Measurements from ENCODE around the gene BLVRB.
"Not testable (repeated sequence)": the region's sequence is repeated elsewhere in the genome, so short reads cannot be mapped to it uniquely, and the experiment has no call there.

BLVRB gene

GRCh38 chr19:40461669-40462221 is 3.8 kb downstream of the BLVRB start:
- H3K36me3 ChIP-seq (ENCODE audit: insufficient read depth, low read length), result no peaks in the 10 kb centered on the region
- H3K9me3 ChIP-seq (ENCODE audit: low read depth, low read length), result no peaks in the 10 kb centered on the region
- H3K27ac ChIP-seq, result no peak overlapping the region
- DNase-seq (ENCODE audit: low read depth, low spot score), result no peak
- TF ChIP-seq FOXP2 (optimal IDR thresholded peaks at IDR 0.05; ENCODE audit: control extremely low read depth, extremely low read length, insufficient read depth) (no peak), EZH2 (IDR thresholded peaks at IDR 0.05) (no peak), POLR2AphosphoS5 (IDR thresholded peaks at IDR 0.05; ENCODE audit: borderline replicate concordance, low read depth, low read length) (no peak)
- no peak overlapping the region for H3K4me3 ChIP-seq
- no peak overlapping the region for H3K9ac ChIP-seq (ENCODE audit: insufficient read length)

GRCh38 chr19:40460185-40460584 is 5.4 kb downstream of the BLVRB start:
- H3K36me3 ChIP-seq (ENCODE audit: insufficient read depth, low read length), result no peaks in the 10 kb centered on the region
- no peak overlapping the region for H3K4me3 ChIP-seq
- no peak overlapping the region for H3K27ac ChIP-seq
- H3K9ac ChIP-seq (ENCODE audit: insufficient read length), result no peak overlapping the region
- H3K9me3 ChIP-seq (ENCODE audit: low read depth, low read length), result no peaks in the 10 kb centered on the region
- TF ChIP-seq EZH2 (IDR thresholded peaks at IDR 0.05) (no peak), FOXP2 (optimal IDR thresholded peaks at IDR 0.05; ENCODE audit: control extremely low read depth, extremely low read length, insufficient read depth) (no peak), POLR2AphosphoS5 (IDR thresholded peaks at IDR 0.05; ENCODE audit: borderline replicate concordance, low read depth, low read length) (no peak)
- no peak for DNase-seq (ENCODE audit: low read depth, low spot score)

- no peak overlapping the region for H3K9ac ChIP-seq (ENCODE audit: insufficient read length)
Observed at GRCh38 chr19:40458597-40458974, 7.0 kb downstream of the BLVRB start.

GRCh38 chr19:40457953-40458596 is 7.5 kb downstream of the BLVRB start:
- DNase-seq (ENCODE audit: low read depth, low spot score), result no peak
- H3K9ac ChIP-seq (ENCODE audit: insufficient read length), result no peak overlapping the region
- H3K9me3 ChIP-seq (ENCODE audit: low read depth, low read length), result no peaks in the 10 kb centered on the region
- H3K27ac ChIP-seq, result no peak overlapping the region
- TF ChIP-seq EZH2 (IDR thresholded peaks at IDR 0.05) (no peak), FOXP2 (optimal IDR thresholded peaks at IDR 0.05; ENCODE audit: control extremely low read depth, extremely low read length, insufficient read depth) (no peak)
- H3K4me3 ChIP-seq, result no peak overlapping the region
- H3K36me3 ChIP-seq (ENCODE audit: insufficient read depth, low read length), result no peaks in the 10 kb centered on the region

More at GRCh38 chr19:40458597-40458974, 7.0 kb downstream of the BLVRB start:
- no peaks in the 10 kb centered on the region for H3K9me3 ChIP-seq (ENCODE audit: low read depth, low read length)
- no peaks in the 10 kb centered on the region for H3K36me3 ChIP-seq (ENCODE audit: insufficient read depth, low read length)
- no peak overlapping the region for H3K27ac ChIP-seq
- no peak for DNase-seq (ENCODE audit: low read depth, low spot score)
- no peak for TF ChIP-seq EZH2 (IDR thresholded peaks at IDR 0.05)
- no peak overlapping the region for H3K4me3 ChIP-seq

- Histone ChIP-seq H3K9ac (ENCODE audit: insufficient read length) (no peak overlapping the region), H3K4me3 (no peak overlapping the region), H3K9me3 (ENCODE audit: low read depth, low read length) (no peaks in the 10 kb centered on the region), H3K36me3 (ENCODE audit: insufficient read depth, low read length) (no peaks in the 10 kb centered on the region), H3K27ac (no peak overlapping the region)
- no peak for TF ChIP-seq EZH2 (IDR thresholded peaks at IDR 0.05)
- TF ChIP-seq FOXP2 (optimal IDR thresholded peaks at IDR 0.05; ENCODE audit: control extremely low read depth, extremely low read length, insufficient read depth), result no peak
- TF ChIP-seq POLR2AphosphoS5 (IDR thresholded peaks at IDR 0.05; ENCODE audit: borderline replicate concordance, low read depth, low read length), result no peak
- no peak for DNase-seq (ENCODE audit: low read depth, low spot score)
Observed at GRCh38 chr19:40457048-40457447, 8.5 kb downstream of the BLVRB start.

- not testable (repeated sequence) for H3K9me3 ChIP-seq (ENCODE audit: low read depth, low read length); H3K4me3 ChIP-seq; H3K9ac ChIP-seq (ENCODE audit: insufficient read length); H3K27ac ChIP-seq; H3K36me3 ChIP-seq (ENCODE audit: insufficient read depth, low read length); DNase-seq (ENCODE audit: low read depth, low spot score)
Observed at GRCh38 chr19:40453943-40454342, 11.6 kb downstream of the BLVRB start.

GRCh38 chr19:40453151-40453735 is 12.3 kb downstream of the BLVRB start:
- no peaks in the 10 kb centered on the region for H3K9me3 ChIP-seq (ENCODE audit: low read depth, low read length)
- H3K36me3 ChIP-seq (ENCODE audit: insufficient read depth, low read length), result no peaks in the 10 kb centered on the region
- no peak overlapping the region for H3K27ac ChIP-seq
- no peak overlapping the region for H3K9ac ChIP-seq (ENCODE audit: insufficient read length)
- H3K4me3 ChIP-seq, result no peak overlapping the region
- DNase-seq (ENCODE audit: low read depth, low spot score), result no peak
- TF ChIP-seq FOXP2 (optimal IDR thresholded peaks at IDR 0.05; ENCODE audit: control extremely low read depth, extremely low read length, insufficient read depth) (no peak), POLR2AphosphoS5 (IDR thresholded peaks at IDR 0.05; ENCODE audit: borderline replicate concordance, low read depth, low read length) (no peak), EZH2 (IDR thresholded peaks at IDR 0.05) (no peak)

- H3K27ac ChIP-seq, result no peak overlapping the region
- no peaks in the 10 kb centered on the region for H3K9me3 ChIP-seq (ENCODE audit: low read depth, low read length)
- no peaks in the 10 kb centered on the region for H3K36me3 ChIP-seq (ENCODE audit: insufficient read depth, low read length)
- H3K4me3 ChIP-seq, result no peak overlapping the region
- no peak for DNase-seq (ENCODE audit: low read depth, low spot score)
- TF ChIP-seq EZH2 (IDR thresholded peaks at IDR 0.05), result no peak
- no peak for TF ChIP-seq POLR2AphosphoS5 (IDR thresholded peaks at IDR 0.05; ENCODE audit: borderline replicate concordance, low read depth, low read length)
- TF ChIP-seq FOXP2 (optimal IDR thresholded peaks at IDR 0.05; ENCODE audit: control extremely low read depth, extremely low read length, insufficient read depth), result no peak
- no peak overlapping the region for H3K9ac ChIP-seq (ENCODE audit: insufficient read length)
Observed at GRCh38 chr19:40452016-40452415, 13.5 kb downstream of the BLVRB start.

GRCh38 chr19:40450664-40451063 is 14.9 kb downstream of the BLVRB start:
- TF ChIP-seq EZH2 (IDR thresholded peaks at IDR 0.05) (no peak), POLR2AphosphoS5 (IDR thresholded peaks at IDR 0.05; ENCODE audit: borderline replicate concordance, low read depth, low read length) (no peak), FOXP2 (optimal IDR thresholded peaks at IDR 0.05; ENCODE audit: control extremely low read depth, extremely low read length, insufficient read depth) (no peak)
- DNase-seq (ENCODE audit: low read depth, low spot score), result no peak
- no peak overlapping the region for H3K9ac ChIP-seq (ENCODE audit: insufficient read length)
- H3K4me3 ChIP-seq, result no peak overlapping the region
- no peaks in the 10 kb centered on the region for H3K9me3 ChIP-seq (ENCODE audit: low read depth, low read length)
- H3K27ac ChIP-seq, result no peak overlapping the region
- H3K36me3 ChIP-seq (ENCODE audit: insufficient read depth, low read length), result no peaks in the 10 kb centered on the region

All from SK-N-MC (cell line).